Hepatocyte (in vitro differentiated cells): ENCODE measurements around the gene FYN.

Experiments used
- CTCF ChIP-seq: fragments of 200-600 bp; sonication (generic); IDR thresholded peaks from 2 replicates; pipeline ENCODE4 v1.5.1; 2016; ENCODE audit warnings: antibody characterized with exemption, mild to moderate bottlenecking; ENCODE audit not compliant: poor library complexity
- EZH2 ChIP-seq: fragments of 200-600 bp; sonication (generic); IDR thresholded peaks from 2 replicates; pipeline ENCODE4 v1.6.1; 2016; ENCODE audit warnings: antibody characterized with exemption, mild to moderate bottlenecking, borderline replicate concordance

GRCh38 chr6:111689946-111690345 is 183.3 kb downstream of the FYN start:
- TF ChIP-seq CTCF = no peak
- no peak for TF ChIP-seq EZH2
